ENCODE measurements around the gene NR3C2. TPM values are rescaled to one million over a fixed set of nuclear protein-coding genes. Genes with fewer than 3 reads are reported as not detected.

Gene NR3C2
- 10 to 100 TPM; 18.4 to 23.8 TPM for total RNA-seq
- long read RNA-seq, full-length matches to known transcripts = 1 of 7 reads
- long read RNA-seq, partial matches to known transcripts = 4 of 7 reads
- long read RNA-seq, other reads (novel, unspliced or antisense) = 2 of 7 reads

DNA sequence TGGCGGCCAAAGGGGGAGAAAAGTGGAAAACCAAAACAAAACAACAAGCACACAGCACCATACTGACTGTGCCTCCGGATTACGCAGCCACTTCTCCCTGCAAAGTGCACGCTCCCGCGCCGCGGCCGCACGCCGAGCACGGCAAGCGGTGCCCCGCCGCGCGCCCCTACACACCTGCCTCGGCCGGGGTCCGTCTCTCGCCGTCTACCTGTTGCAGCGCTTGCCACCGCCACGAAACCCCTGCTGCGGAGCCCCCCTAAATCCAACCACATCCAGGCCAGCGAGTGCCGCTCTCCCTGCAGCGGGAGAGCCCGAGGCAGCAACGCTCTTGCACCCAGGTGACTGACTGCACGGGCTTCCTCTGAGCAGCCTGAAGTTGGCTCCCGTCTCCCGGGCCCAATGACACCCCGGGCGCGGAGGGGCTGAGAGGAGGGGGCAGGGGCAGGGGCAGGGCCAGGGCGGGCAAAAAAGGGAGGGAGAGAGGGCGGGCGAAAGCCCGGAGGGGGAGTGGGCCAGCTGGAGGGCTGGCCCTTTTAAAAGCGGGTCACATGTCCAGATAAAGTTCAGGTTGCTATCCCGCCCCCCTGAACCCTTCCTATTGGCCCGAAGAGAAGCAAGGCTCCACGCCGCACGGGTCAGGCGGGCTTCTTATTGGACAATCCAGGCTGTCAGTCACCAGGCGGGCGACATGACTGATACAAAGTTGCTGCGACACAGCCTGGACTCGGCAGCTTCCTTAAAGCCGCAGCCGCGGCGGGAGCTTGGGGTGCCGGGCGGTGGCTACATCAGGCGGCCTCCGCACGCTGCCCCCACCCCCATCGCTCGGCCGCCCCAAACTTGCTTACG lies at the start of gene NR3C2:
Gene NR3C2 (minus strand): TSS at position 429 of the 846 bp plus-strand sequence.
- DNase-seq = peak; percentile 99
- peak; percentile 91 to 94 for ATAC-seq
- intact Hi-C loops (cut with DNase I) = loop anchor here in 1 of 2 donors (10.0 kb wide), 1 partner anchor 157 kb away; no protein-coding TSS in a partner anchor

DNA sequence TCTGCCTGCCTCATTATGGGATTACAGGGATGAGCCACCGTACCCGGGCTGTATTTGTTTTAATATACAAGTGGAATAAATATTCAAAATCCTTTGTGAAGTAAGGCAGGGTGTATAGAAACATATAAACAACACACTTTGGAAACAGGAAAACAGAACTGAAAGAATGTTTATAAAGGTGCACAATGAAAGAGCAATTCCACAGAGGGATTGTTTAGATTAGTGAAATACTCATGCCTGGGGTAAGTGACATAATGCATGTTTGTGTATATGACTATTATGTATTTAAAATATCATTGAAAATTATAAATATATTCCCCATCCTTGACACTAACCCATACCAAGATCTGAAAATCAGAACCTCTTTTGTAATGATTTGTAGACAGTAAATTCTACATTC lies 45.0 kb upstream of the NR3C2 start:
- intact Hi-C loops (cut with DNase I) = no loop called here
- ATAC-seq = no peak
- DNase-seq = no peak

DNA sequence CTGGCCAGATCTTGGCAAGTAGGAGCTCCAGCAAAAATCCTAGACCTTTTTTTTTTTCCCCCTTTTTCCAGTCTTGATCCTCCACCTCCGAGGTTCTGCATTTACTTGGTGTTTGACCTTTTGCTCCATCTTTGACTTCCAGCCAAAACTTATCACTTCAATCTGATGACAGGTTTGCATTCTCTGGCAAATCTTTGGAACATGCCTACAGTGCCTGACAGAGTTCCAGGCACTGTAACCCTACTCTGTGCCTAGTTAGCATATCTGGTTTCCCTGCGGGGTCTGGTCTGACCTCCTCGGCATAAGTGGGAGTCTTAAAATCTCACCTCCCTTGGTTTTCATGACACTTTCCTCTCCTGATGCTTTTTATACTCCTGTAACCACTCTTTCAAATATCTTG lies 39.4 kb upstream of the NR3C2 start:
- intact Hi-C loops (cut with DNase I) = no loop called here
- ATAC-seq (no peak), DNase-seq (no peak)

DNA sequence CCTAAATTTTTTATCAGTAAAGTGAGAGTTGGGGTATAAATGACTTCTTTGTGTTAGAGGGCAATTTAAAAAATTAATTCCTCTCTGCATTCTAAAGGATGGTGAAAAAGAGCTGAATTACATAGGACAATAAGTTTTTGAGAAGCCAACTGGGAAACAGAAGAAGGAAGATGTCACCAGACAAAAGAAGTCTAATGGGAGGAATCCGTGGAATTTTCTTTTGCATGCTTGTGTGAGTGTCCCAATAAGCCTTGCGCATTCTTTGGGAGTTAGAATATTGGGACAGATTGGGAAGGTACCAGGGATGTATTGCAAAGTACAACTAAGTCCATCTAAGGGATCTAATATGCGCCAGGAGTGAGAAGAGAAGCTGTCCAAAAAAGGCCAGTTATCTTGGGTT lies 35.1 kb upstream of the NR3C2 start:
- DNase-seq (no peak), ATAC-seq (no peak)
- intact Hi-C loops (cut with DNase I) = no loop called here

DNA sequence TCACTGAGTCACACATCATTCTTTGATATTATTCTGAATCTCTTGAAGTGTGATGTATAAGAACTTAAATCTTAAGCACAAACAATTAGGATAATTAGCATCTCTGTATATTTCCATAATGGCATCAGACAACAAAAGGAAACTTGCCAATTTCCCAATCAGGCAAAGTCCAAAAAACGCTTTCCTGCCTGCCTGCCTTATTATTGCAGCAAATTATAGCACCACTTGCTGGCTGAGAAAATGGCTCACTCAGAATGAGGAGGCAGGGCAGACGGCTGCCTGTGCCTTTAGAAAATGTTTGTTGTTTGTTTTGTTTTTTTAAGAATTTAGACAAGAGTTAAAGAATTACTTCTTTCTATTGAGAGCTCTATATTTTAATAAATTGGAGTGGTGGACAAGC lies 27.7 kb upstream of the NR3C2 start:
- intact Hi-C loops (cut with DNase I) = no loop called here
- DNase-seq (no peak), ATAC-seq (no peak)

DNA sequence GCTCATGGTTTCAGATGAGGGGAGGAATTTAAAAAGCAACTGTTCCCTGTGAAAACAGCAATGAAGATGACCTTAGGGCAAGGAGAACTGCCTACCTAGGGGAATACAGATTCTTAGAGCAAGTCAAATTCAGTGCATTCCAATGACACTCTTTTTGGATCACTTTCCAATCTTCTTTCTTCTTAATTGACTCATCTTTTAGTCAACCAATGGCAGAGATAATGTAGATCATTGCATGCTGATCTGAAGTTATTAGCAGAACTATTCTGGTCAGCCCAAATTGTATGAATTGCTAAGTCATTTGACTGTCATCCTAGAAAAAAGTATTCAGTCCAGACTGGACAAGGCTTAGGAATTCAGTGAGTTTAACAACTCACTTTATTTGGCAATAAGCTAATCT lies 12.6 kb upstream of the NR3C2 start:
- intact Hi-C loops (cut with DNase I) = no loop called here
- no peak for DNase-seq
- ATAC-seq = no peak

DNA sequence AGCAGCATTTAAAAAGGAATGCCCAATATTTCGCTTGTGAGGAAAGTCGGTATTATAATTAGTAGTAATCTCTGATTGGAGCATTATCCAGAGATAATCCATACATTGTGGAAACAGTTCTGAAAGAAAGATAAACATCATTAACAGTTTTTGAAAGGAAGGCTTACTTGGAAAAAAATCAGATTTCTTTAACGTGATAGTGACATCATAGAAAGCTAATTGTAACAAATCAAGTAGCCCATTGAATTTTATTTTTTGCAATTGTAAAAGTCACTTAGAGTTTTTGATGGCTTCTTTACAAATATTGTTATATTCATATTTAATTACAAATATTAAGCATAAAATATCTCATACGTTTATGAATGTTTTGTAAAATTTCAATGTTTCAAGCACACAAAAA lies 11.6 kb upstream of the NR3C2 start:
- ATAC-seq (no peak), DNase-seq (no peak)
- intact Hi-C loops (cut with DNase I) = no loop called here

DNA sequence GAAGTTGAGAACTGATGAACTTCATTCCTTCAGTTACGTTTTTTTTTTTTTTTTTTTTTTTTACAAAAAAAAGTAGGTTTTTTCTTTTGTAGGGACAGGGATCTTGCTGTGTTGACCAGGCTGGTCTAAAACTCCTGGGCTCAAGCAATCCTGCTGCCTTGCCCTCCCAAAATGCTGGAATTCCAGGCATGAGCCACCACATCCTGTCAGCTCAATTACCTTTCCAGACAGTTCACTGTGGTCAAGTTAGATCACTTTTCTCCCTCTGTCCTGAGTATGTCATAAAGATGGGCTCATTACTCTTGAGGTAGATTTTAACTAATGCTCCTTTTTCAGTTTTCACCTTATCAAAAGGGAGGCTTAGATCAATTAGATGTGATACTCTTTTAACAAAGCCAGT lies 10.8 kb upstream of the NR3C2 start:
- ATAC-seq (no peak), DNase-seq (no peak)
- intact Hi-C loops (cut with DNase I) = no loop called here

DNA sequence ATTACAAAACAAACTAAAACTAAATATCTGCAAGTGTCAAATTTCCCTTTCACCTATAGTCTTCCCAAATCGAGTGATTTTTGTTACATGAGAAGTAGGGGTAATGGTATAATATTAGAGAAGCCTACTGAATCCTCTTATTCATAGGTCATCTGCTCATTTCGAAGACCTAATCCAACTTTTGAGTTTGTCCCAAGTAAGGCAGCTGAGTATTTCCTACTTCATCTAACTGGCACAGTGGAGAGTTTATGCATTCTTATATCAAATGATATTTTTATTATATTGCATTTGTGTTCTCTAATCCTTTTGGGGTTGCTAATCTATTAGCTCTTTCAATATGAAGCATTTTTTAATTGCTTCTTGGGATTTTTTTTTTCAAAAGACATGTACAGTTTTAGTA lies 7.7 kb upstream of the NR3C2 start:
- intact Hi-C loops (cut with DNase I) = loop anchor here in 1 of 2 donors (10.0 kb wide), 1 partner anchor 165 kb away; no protein-coding TSS in a partner anchor
- ATAC-seq (no peak), DNase-seq (no peak)

DNA sequence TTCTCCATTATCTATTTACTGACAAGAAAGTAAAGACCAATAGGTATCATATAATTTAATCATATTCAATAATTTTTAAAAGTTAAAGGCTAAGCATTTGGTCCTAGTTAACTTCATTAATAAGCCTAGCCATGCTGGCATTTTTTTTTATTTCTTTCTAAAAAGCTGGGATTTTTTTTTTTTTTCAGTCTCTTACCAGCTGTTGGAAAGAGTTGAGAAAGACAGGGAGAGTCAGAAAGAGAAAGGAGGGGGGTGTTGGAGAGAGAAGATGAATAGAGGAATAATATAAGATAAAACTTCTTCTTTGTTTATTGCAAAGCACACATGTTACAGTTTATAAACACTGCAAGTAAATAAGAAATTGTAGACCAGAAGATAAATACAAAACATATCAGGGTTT lies 5.9 kb upstream of the NR3C2 start:
- DNase-seq = no peak
- ATAC-seq = no peak
- intact Hi-C loops (cut with DNase I) = loop anchor here in 1 of 2 donors (10.0 kb wide), 1 partner anchor 163 kb away; no protein-coding TSS in a partner anchor

DNA sequence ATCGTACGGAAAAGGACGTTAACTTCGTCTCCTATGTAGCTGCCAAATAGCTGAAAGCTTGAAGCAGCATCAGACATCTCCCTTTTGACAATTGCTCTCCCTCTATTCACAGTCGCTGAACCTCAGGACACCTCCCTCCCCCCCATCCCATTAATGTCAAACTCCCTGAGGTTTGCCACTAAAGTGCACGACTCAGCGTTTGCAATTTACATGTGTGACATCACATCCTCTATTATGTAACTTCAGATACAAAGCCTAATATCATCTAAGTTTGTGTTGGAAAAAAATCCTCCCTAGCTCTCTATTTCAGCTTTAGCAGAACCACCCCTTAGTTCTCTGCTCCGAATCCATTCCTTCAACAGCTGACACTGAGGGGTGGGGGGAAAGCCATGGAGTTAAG lies 5.5 kb upstream of the NR3C2 start:
- no peak for ATAC-seq
- intact Hi-C loops (cut with DNase I) = loop anchor here in 1 of 2 donors (10.0 kb wide), 1 partner anchor 163 kb away; no protein-coding TSS in a partner anchor

DNA sequence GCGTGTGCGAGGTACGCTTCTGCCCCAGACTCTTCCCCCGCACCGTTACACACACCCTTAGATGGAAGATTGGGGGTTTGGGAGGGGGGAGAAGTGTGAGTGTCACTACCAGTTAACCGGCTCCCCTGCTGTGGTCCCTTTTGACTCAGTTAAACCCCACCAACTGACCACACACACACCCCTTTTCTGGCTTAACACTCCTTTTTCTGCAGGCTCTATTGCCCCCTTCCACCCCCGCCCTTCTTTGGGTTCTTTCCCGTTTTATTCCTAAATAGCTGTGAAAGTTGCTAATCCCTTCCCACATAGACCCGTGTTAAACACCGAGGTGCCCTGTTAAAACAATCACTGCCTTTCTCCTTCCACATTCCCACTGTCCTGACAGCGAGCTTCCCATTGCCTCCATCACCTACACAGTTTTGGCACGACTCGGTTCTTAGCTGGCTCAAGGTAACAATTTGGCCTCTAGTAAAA lies 3.7 kb upstream of the NR3C2 start:
- intact Hi-C loops (cut with DNase I) = loop anchor here in 1 of 2 donors (10.0 kb wide), 1 partner anchor 161 kb away; no protein-coding TSS in a partner anchor
- DNase-seq (no peak), ATAC-seq (no peak)

More for the DNA sequence above, 5.5 kb upstream of the NR3C2 start:
- no peak for DNase-seq

DNA sequence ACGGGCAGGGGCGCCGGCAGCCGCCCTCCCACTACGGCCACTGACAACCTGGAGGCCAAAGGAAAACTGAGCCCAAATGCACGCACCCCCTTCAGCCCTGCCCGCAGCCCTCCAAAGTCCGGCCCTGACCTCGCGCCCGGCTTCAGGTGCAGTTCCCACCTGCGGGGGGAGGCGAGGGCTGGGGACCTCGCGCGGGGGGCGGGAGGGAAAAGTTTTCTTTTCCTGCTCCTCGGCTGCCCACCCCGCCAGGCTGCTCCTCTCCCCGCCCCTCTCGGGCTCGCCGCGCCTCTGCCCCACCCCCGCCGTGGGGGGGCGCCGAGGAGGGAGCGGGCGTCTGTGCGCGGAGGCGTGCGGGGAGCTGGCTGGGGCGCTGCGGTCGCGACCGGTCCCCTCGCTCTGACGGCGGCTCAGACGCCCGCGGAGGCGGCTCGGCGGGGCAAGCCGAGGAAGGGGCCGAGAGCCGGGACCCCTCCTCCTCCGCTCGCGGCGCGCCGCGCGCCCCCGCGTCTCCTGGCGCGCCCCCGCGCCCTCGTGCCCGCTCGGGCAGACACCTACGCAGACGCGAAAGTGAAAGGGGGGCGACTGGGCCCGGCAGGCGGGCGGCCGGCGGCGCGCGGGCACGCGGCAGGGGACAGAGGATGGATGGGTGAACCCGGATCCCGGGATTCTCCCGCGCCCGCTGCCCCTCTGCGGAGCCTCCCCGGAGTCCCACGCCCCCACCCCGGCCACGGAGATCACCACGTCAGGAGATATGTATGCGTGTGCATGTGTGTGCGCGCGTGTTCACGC lies 3.1 kb upstream of the NR3C2 start:
- ATAC-seq = peak; percentile 41 to 51
- intact Hi-C loops (cut with DNase I) = loop anchor here in 1 of 2 donors (10.0 kb wide), 1 partner anchor 160 kb away; no protein-coding TSS in a partner anchor
- DNase-seq = peak; percentile 74

DNA sequence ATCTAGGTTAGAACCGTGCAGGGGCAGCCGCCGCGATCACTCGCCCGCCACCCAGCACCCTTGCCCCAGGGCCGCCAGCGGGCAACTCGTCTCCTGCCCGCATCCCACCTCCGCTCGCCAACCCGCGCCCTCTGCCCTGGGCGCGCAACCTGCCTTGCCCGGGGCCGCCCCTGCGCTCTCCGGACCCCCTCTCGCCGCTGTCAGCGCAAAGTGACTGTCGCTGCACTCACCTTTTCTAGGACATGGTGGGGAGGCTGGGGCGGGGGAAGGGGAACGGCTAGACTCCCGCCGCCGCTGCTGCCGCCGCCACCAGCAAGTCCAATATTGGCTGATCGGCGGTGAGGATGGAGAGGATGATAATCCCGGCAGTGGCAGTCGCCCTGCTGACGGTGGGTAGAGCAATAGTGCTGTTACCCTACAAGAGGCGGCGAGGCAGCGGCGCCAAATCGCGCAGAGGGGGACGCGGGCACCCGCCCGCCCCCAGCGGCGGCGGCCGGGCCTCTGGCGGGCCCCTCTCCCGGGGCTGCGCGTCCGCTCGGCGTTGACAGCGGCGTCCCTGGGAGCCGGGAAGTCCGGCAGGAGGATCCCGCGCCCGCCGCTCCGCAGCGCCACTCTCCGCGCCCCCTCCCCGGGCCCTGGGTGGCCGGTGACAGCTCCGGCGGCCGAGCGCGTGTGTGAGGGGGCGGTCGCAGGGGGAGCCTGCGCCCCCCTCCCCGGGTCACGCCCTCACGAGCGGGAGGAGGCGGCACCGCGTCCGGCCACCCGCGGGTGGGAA lies 2.3 kb upstream of the NR3C2 start:
- DNase-seq (peak; percentile 45), ATAC-seq (peak; percentile 6 to 8)

DNA sequence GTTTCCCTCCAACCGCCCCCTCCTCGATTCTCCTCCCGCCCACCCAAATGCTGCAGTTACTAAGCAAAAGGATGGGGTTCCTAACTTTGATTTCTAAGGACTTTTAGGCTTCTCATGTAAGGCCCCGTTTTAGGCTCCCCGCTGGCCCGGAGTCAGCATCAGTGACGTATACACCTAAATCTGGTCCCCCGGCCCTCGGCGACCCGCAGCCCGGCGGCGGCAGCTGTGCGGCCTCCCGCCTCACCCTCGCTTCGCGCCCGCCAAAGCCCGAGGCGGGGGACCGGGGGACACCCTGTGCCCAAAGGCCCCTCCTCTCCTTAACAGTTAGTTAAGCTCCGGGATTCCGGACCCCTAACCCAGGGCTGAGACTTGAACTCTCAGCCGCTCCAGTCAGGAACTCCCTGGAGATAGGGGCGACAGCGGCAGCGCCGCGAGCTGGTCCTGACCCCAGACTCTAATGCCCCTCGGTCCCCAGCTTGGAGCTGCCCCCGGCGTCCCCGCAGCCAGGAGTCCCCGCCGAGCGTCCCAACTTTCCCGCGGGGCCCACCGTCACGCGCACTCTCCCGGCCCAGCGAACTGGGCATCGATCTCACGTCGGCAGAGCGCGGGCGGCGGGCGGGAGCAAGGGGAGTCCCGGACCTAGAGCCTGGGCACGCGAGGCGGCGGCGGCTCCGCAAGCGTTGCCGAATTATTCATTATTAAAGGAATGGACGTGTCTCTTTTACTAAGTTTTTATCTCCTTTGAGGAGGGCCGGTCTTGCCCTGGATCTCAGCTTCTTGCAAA lies 1.5 kb upstream of the NR3C2 start:
- peak; percentile 47 for DNase-seq
- no peak for ATAC-seq
- intact Hi-C loops (cut with DNase I) = loop anchor here in 1 of 2 donors (10.0 kb wide), 1 partner anchor 159 kb away; no protein-coding TSS in a partner anchor

More for the DNA sequence above, 2.3 kb upstream of the NR3C2 start:
- intact Hi-C loops (cut with DNase I) = loop anchor here in 1 of 2 donors (10.0 kb wide), 1 partner anchor 160 kb away; no protein-coding TSS in a partner anchor

DNA sequence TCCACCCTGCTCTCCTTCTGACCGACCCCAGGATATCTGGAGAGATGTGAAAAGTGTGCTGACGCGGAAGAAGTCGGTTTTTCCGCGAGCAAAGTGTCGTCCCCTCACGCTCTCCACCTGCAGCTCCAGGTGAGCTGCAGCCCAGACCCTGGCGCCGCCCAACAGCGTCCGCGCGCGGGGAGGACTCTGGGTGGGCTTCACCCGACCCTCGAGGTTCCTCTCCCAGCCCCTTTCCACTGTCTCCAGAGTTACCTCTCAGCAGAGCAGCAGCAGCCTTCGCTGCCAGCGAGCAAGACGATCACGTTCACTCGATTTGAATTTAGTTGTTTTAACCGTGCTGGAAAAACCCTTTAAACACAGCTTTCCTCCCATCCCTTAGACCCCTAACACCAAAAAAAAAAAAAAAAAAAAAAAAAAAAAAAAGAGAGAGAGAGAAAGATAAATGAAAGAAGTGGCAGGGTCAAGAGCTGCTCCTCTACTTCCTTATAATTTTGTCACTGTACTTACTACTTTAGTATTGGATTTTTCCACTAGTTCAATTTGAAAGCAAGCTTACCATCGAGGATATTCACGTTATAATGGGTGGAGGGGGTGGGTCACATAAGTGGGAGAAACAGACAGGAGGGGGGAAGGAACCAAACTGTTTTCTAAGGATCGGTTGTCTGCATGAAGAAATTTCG lies 758 bp upstream of the NR3C2 start:
- ATAC-seq = peak in 1 of 2 donors; percentile 1
- DNase-seq = peak; percentile 53
- intact Hi-C loops (cut with DNase I) = loop anchor here in 1 of 2 donors (10.0 kb wide), 1 partner anchor 158 kb away; no protein-coding TSS in a partner anchor

DNA sequence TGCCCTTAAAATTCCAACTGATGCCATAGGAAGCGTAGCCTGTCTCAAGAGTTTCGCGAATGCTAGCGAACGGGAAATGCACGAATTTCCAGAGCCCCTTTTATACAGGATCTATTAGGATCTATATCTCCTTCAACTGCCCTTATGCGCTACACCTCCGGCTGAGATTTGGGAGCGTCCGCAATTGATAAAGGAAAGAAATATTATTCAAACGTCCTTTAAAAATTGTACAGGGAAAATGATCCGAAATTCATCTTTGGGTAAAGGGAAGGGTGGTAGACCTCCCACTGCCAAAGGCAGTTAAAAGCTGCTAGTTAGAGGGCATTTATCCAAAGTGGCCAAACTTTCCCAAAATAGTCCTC lies 609 bp downstream of the NR3C2 start:
- no peak for ATAC-seq
- no peak for DNase-seq
- intact Hi-C loops (cut with DNase I) = loop anchor here in 1 of 2 donors (10.0 kb wide), 1 partner anchor 157 kb away; no protein-coding TSS in a partner anchor
